Measurements from ENCODE around the gene UBXN11.

UBXN11 gene

DNA sequence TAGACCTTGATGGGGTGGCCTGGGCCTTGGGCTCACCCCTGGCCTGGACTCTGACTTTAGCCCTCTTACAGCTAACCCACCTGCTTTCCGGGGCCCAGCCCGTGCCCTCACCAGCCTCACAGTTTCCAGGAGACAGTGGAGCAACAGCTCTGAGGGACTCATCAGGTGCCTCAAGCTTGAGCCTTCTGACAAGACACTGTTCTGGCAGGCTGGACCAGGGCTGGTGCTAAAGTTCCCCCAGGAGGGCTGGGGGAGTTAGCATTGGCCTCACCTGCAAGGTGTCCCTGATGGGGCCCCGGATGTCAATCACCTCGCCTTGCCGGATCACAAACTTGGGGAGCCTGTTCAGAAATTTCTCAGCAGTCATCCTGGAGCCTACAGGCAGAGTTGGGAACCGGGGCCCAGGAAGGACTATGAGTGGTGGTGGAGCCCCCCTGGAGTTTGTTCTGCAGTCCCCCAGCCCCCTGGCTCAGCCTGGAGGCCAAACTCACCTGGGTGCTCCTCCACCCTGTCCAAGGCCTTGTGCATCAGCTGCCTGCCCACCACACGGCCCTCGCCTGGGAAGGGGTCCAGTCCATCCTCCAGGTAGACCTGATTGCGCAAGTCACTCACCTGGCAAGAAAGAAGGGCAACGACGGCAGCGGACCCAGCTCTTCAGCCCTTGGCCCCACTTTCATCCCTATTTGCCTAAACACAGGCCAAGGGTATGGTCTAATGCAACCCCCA lies 22.4 kb downstream of the UBXN11 start:
- no peak for DNase-seq

GRCh38 chr1:26283279-26283853 lies 23.1 kb downstream of the UBXN11 start:
- DNase-seq: peak; percentile 11

DNA sequence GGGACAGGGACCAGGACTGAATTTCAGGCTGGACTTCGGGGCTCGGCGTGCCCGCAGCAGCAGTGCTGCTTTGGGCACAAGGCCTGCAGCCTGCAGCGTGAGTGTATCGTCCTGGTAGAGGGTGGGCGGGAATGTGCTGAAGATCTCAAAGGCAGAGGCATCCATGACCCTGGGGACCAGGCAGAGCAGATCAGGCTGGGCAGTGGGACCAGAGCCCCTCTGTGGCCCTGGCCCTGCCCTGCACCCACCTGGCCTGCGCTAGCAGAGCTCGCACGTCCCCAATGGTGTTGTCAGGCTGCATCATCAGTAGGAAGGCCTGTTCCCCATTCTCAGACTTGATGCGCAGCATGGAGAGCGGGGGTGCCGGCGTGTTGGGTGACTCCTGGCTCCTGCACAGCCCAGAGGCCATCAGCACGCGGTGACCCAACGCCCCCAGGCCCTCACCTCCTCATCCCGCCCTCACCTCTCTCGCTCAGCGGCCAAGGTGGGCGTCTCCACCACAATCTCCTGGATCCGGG lies 24.0 kb downstream of the UBXN11 start:
- DNase-seq: no peak

GRCh38 chr1:26281971-26282370 lies 24.5 kb downstream of the UBXN11 start:
- no peak for DNase-seq

GRCh38 chr1:26281091-26281958 lies 25.1 kb downstream of the UBXN11 start:
- no peak for DNase-seq

- DNase-seq: no peak
Measured at GRCh38 chr1:26280333-26281042, 25.9 kb downstream of the UBXN11 start.

DNA sequence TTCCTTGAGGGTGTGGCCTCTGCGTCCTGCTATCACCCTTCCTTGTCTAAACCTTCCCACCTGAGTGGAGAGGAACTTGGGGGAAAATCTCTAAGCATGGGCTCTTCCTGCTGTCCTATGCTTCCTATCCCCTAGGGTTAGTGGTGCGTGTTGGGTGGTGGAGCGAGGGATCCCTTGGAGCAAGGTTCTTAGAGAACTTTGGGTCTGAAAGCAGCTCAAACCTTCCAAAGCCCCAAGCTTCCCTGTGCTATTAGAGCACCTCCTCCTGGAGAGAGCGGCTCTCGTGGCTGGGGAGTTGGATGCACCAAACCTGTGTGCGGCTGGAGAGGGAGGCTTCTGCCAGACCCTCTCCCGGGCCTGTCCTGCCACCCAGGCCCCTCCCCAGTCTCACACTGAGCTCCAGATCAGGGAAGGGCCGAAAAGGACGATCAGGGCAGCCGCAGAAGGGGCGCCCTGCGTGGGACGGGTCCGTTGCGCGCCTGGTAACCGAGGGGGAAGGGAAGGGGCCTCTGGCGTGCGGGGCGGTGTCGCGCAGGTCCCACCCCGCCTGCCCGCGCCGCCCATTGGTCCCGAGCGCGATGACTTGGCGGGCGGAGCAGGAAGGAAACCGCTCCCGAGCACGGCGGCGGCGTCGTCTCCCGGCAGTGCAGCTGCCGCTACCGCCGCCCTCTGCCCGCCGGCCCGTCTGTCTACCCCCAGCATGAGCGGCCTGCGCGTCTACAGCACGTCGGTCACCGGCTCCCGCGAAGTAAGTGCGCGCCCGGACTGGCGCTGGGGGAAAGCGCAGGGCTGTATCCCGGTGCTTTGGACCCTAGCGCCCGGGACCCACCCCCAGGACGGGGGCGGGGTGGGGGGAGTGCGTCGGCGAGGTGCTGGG lies 26.7 kb downstream of the UBXN11 start, which contains the start of gene SH3BGRL3:
SH3BGRL3 (plus strand) TSS at position 631 of the 877 bp plus-strand sequence; CDS start at position 701, 70 bp downstream.
- peak; percentile 91 for DNase-seq

DNA sequence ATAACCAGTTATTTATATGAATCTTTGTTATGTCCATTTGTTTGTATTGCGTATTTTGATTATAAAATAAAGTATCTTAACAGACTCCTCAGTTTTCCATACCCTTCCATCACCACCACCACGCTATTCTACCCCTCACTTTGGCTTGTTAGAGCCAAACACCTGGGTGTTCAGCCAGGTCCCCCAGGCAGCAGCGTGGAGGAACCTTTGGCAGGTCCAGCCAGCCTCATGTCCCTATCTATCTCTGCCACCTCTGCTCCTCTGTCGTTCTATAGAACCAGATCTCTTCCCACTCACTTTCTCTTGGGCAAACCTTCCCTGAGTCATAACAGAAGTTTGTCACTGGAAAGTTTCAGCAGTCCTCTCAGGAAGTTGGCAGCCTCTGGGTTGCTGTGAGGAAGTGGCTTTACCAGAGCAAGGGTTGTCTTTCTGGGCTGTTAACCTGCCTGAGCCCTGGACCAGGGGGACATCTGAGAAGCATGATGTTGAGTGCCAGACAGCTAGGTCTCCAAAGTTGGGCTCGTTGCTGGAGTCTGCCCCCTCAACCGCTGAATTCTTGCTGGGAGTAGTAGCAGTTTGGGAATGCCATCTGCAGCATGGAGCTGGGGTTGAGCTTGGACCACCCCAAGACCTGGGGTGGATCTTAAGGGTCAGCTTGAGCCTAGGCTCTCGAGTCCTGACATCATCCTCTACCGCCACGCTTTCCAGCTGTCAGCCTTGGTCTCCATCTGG lies 27.5 kb downstream of the UBXN11 start:
- DNase-seq: no peak

DNA sequence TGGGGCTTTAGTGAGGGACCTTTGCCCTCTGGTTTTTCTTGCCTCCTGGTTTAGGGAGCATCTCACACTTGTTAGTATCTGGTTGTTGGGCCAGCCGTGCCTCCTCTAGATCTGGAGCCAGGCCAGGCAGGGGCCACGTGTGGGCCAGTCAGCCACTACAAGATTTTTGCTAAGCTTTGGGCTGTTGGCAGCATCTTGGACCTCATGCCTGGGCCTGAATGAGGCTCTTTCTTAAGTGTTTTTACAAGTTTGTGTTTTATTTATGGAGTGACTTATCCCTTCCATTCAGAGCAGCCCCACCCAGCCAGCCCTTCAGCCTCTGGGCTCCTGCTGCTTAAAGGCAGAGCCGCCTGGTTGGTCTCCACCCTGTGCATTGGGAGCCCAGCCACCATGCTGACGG lies 28.1 kb downstream of the UBXN11 start:
- no peak for DNase-seq

DNA sequence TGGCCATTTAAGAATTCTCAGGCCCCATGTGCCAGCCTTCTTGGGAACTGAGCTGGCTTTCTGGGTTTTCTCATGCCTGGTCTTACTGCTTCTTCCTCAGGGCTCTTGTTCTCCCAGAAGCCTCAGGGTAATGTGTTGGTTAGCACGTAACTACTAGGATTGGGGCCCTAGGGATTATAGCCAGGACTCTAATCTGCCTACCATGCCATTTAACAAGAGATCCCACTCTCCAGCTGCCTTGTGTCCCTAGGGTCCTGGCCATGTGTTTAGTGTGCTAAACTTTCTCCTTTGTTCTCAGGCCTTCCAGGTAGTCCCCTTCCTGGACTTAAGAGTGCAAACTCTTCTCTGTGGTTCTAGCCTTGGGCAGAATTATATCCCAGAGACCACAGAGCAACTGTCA lies 28.7 kb downstream of the UBXN11 start:
- no peak for DNase-seq

GRCh38 chr1:26277261-26277661 lies 29.2 kb downstream of the UBXN11 start:
- no peak for DNase-seq

DNA sequence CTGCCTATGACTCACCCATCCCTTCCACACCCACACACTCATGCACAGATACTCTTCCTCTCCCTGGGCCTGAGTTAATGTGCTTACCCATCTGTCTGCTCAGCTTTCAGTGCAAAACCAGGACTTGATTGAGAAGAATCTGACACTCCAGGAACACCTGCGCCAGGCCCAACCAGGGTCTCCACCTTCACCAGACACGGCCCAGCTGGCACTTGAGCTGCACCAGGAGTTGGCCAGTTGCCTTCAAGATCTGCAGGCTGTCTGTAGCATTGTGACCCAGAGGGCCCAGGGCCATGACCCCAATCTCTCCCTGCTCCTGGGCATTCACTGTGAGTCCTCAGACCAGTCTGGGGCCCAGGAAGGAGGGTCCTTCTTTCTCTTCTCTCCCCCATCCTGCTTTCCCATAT lies 30.0 kb downstream of the UBXN11 start:
- DNase-seq: no peak

DNA sequence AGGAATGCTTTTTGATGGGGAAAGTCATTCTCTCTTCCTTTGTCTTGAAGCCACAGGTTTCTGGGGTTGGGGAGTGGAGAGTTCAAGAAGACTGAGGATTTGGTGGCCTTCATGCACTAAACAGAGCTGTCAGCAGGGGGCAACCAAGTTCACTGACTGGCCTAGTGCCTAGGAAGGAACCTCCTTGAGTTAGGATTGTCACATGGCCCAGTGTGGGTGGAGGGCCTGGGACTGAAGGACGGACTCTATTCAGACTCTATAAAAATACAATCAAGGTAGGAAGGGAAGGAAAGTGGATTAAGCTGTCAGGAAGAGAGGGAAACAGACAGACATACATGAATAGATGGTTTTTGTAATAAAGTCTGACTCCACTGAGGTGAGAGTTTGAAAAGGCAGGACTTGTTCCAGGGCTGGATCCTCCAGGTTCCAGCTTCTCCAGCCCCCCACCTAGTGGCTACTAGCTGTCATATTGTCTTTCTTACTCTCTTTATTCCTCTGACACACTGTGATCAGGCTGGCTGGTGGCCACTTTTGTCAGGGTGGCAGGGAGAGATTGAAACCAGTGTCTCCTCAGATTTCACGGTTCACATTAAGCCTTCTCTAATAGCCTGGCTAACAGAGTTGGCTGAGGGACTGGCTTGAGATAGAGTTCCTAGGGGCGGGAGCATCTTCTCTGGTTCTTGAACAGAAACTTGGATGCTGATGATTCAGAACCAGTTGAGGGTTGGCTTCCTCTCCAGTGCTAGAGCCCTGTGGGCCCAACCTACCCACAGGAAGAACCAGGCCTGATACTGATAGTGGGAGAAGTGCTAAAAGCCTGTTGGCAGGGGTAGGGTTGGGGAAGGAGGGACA lies 30.6 kb downstream of the UBXN11 start:
- DNase-seq: peak; percentile 62

DNA sequence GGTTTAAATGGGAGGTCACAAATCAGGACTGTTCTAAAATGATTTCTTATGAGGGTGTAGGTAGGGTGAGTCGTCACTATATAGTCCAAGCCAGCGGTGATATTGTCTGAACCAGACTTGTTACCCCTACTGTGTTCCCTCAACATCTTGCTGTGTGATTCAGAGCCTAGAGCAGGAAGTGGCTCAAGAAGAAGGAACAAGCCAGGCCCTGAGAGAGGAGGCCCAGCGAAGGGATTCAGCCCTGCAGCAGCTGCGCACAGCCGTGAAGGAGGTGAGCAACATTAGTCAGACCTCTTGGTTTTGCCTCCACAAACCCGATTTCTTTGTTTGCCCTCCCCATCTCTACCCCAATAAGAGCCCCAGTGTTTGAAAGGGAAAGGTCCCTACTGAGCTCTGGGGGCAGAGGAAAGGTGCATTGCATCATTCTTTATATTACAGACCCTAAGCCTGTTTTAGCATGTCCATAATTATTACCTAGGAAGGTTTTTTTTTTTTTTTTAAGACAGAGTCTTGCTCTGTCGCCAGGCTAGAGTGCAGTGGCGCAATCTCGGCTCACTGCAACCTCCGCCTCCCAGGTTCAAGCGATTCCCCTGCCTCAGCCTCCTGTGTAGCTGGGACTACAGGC lies 31.5 kb downstream of the UBXN11 start:
- no peak for DNase-seq

GRCh38 chr1:26269198-26269550 lies 37.3 kb downstream of the UBXN11 start:
- no peak for DNase-seq

GRCh38 chr1:26268290-26269197 lies 37.9 kb downstream of the UBXN11 start:
- no peak for DNase-seq

GRCh38 chr1:26265405-26265804 lies 41.0 kb downstream of the UBXN11 start:
- no peak for DNase-seq

DNA sequence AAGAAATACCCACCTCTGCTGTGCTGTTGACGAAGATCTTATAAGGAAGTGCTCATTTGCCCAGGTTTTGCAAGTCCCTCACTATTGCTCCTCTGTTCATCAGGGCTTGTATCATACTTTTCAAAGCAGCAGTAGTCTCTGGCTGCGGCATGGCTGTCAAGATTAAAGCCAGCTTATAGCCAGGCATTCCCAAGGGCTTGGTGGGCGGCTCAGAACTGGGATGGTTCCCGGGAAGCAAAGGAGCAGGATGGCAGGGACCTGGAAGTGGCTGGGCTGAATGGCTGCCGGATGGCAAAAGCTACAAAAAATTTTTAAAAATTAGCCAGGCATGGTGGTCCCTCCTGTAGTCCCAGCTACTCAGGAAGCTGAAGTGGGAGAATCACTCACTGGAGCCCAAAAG lies 43.2 kb downstream of the UBXN11 start:
- DNase-seq: no peak

DNA sequence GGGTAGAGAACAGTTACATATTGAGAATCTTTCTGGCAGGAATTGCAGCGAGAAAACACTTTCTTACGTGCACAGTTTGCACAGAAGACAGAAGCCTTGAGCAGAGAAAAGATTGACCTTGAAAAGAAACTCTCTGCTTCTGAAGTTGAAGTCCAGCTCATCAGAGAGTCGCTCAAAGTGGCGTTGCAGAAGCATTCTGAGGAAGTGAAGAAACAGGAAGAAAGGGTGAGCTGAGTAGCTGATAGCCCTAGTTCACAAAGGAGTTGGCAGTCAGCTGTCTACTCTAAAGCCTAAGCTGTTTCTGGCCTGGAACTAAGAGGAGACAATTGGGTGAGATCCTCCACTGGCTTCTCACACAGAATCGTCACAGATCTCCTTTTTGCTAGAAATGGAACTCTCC lies 46.9 kb downstream of the UBXN11 start:
- DNase-seq: no peak

Measured in 8988T (cell line).